ENCODE data around the gene C1orf21.

The C1orf21 gene

DNA sequence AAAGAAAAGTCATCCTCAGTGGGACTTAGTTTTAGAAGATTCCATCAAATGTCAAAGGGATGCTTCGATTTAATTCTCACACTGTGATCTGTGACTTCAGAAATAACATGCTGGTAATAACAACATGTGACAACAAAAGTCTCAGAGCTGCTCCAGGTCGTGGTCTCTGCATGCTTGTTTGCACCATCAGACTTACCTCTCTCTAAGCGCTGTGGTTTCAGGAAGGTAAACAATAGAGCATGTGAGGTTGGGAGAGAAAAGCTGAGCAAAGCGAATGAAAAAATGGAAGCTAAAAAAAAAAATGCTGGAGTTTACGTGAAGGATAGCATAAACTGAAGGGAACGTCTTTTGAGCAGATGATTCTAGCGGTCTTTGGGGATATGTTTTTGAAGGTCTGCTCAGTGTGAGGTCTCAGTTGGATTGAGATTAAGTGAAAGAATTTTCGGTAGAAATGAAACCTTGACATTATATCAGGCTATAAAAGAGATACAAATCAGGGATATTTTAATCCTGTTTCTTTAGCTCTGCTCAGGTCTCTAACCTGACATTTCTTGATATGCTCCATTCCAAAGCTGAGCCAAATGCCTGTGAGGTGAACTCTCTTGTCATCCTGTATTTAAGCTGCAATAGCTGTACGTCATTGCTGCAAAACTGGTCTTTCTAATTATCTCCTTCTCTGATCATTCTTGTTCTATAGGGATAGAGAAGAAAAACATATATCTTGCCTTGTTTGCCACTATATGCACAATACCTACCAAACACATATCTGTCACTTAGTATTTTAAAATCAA is 86.5 kb downstream of the C1orf21 start:
- no peak overlapping the region for H3K4me3 ChIP-seq (ENCODE audit: insufficient read depth, low read depth, low read length, poor library complexity, severe bottlenecking)
- no peaks in the 10 kb centered on the region for H3K9me3 ChIP-seq (ENCODE audit: control insufficient read depth, low read length)
- no peaks in the 10 kb centered on the region for H3K4me1 ChIP-seq (ENCODE audit: control insufficient read depth, insufficient read depth, low read length, poor library complexity, severe bottlenecking)
- no peaks in the 10 kb centered on the region for H3K27me3 ChIP-seq (replicated peaks; ENCODE audit: control insufficient read depth, insufficient read depth, low read length, poor library complexity, severe bottlenecking)
- H3K27ac ChIP-seq (ENCODE audit: insufficient read depth, low read length, poor library complexity, severe bottlenecking) = no peak overlapping the region
- no peaks in the 10 kb centered on the region for H3K36me3 ChIP-seq (ENCODE audit: control insufficient read depth, insufficient read depth, low read length)
- DNase-seq = no peak

DNA sequence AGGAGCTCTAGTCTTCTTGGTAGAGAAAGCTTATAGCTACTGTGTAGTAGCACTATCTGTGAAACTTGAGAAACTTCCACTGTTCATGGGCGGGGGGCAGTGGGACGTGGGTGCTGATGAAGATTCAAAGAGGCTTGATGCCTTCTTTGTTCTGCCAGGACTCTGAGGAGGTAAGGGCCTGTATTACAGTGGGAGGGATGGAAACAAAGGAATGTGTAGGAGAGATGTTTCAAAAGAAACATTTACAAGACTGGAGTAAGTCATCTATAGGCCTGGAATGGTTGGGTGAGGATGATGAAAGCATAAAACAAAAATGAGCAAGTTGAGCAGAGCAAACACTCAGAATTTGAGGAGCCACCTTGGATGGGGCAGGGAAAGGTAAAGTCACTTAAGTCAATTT is 89.4 kb downstream of the C1orf21 start:
- no peak overlapping the region for H3K4me3 ChIP-seq (ENCODE audit: insufficient read depth, low read depth, low read length, poor library complexity, severe bottlenecking)
- H3K4me1 ChIP-seq (ENCODE audit: control insufficient read depth, insufficient read depth, low read length, poor library complexity, severe bottlenecking) = no peaks in the 10 kb centered on the region
- no peaks in the 10 kb centered on the region for H3K36me3 ChIP-seq (ENCODE audit: control insufficient read depth, insufficient read depth, low read length)
- DNase-seq = no peak
- H3K9me3 ChIP-seq (ENCODE audit: control insufficient read depth, low read length) = no peaks in the 10 kb centered on the region
- no peak overlapping the region for H3K27ac ChIP-seq (ENCODE audit: insufficient read depth, low read length, poor library complexity, severe bottlenecking)
- no peaks in the 10 kb centered on the region for H3K27me3 ChIP-seq (replicated peaks; ENCODE audit: control insufficient read depth, insufficient read depth, low read length, poor library complexity, severe bottlenecking)

DNA sequence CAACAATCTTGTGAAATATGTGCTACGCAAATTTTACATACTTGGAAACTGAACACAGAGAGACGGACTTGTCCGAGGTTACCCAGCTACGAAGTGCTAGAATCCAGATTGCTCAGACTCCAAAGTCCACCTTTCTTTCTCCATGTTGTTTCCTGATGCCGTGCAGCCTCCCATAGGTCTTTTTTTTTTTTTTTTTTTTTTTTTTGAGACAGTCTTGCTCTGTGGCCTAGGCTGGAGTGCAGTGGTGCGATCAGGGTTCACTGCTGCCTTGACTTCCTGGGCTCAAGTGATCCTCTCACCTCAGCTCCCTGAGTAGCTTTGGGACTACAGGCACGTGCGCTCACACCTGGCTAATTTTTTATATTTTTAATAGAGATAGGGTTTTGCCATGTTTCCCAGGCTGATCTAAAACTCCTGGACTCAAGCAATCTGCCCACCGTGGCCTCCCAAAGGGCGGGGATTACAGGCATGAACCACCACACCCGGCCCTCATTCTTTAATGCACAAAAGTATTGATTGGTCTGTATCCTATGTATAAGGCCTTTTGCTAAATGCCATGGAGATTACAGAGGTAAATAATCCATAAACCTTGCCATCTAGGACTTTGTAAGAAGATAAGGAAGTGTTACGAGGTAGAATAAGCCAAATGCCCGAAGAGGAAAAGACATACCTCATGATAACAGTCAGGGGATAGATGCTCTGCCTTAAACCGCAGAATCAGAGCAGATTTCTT is 92.8 kb downstream of the C1orf21 start:
- no peaks in the 10 kb centered on the region for H3K36me3 ChIP-seq (ENCODE audit: control insufficient read depth, insufficient read depth, low read length)

DNA sequence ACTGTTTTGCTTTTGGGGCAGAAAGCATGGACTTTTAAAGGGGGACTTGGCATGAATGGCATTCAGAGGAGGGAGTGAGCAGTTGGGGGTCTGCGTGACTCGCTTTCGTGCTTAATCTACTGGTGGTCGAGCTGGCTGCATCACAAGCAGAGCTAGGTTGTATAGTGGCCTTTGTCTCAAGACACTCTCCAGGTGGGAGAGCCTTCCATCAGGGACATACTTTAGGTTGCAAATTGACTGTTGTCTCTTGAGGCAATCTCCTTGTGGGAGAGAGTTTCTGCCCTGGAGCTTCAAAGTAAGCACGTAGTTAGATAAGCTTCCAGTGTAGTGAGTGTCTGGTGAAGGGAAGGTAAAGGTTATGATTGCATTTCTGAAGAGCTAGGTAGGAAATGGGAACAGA is 93.9 kb downstream of the C1orf21 start:
- Histone ChIP-seq H3K4me1 (ENCODE audit: control insufficient read depth, insufficient read depth, low read length, poor library complexity, severe bottlenecking) (no peaks in the 10 kb centered on the region), H3K36me3 (ENCODE audit: control insufficient read depth, insufficient read depth, low read length) (no peaks in the 10 kb centered on the region), H3K4me3 (ENCODE audit: insufficient read depth, low read depth, low read length, poor library complexity, severe bottlenecking) (no peak overlapping the region), H3K27ac (ENCODE audit: insufficient read depth, low read length, poor library complexity, severe bottlenecking) (no peak overlapping the region), H3K9me3 (ENCODE audit: control insufficient read depth, low read length) (no peaks in the 10 kb centered on the region), H3K27me3 (replicated peaks; ENCODE audit: control insufficient read depth, insufficient read depth, low read length, poor library complexity, severe bottlenecking) (no peaks in the 10 kb centered on the region)
- DNase-seq = no peak

More for the DNA sequence above, 92.8 kb downstream of the C1orf21 start:
- Histone ChIP-seq H3K27me3 (replicated peaks; ENCODE audit: control insufficient read depth, insufficient read depth, low read length, poor library complexity, severe bottlenecking) (no peaks in the 10 kb centered on the region), H3K27ac (ENCODE audit: insufficient read depth, low read length, poor library complexity, severe bottlenecking) (no peak overlapping the region), H3K9me3 (ENCODE audit: control insufficient read depth, low read length) (no peaks in the 10 kb centered on the region), H3K4me1 (ENCODE audit: control insufficient read depth, insufficient read depth, low read length, poor library complexity, severe bottlenecking) (no peaks in the 10 kb centered on the region), H3K4me3 (ENCODE audit: insufficient read depth, low read depth, low read length, poor library complexity, severe bottlenecking) (no peak overlapping the region)
- DNase-seq = no peak

DNA sequence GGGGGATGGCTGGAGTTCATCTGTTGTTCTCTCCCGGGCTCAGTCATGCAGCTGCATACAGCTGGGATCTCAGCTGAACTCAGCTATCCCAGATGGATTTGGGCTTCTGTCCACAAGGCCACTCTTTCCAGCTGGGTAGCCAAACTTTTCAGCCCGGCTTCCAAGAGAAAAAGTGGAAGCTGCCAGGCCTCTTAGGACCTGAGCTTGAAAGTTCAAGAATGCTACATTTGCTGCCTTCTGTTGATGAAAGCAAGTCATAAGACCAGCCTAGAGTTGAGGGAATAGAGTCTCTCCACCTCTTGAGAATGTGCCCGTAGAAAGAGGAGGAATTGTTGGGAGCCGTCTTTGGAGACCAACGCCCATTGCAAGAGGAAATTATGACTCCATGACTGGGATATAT is 95.3 kb downstream of the C1orf21 start:
- H3K4me3 ChIP-seq (ENCODE audit: insufficient read depth, low read depth, low read length, poor library complexity, severe bottlenecking) = no peak overlapping the region
- no peaks in the 10 kb centered on the region for H3K4me1 ChIP-seq (ENCODE audit: control insufficient read depth, insufficient read depth, low read length, poor library complexity, severe bottlenecking)
- no peak overlapping the region for H3K27ac ChIP-seq (ENCODE audit: insufficient read depth, low read length, poor library complexity, severe bottlenecking)
- no peak for DNase-seq
- no peaks in the 10 kb centered on the region for H3K27me3 ChIP-seq (replicated peaks; ENCODE audit: control insufficient read depth, insufficient read depth, low read length, poor library complexity, severe bottlenecking)
- no peaks in the 10 kb centered on the region for H3K36me3 ChIP-seq (ENCODE audit: control insufficient read depth, insufficient read depth, low read length)
- no peaks in the 10 kb centered on the region for H3K9me3 ChIP-seq (ENCODE audit: control insufficient read depth, low read length)

DNA sequence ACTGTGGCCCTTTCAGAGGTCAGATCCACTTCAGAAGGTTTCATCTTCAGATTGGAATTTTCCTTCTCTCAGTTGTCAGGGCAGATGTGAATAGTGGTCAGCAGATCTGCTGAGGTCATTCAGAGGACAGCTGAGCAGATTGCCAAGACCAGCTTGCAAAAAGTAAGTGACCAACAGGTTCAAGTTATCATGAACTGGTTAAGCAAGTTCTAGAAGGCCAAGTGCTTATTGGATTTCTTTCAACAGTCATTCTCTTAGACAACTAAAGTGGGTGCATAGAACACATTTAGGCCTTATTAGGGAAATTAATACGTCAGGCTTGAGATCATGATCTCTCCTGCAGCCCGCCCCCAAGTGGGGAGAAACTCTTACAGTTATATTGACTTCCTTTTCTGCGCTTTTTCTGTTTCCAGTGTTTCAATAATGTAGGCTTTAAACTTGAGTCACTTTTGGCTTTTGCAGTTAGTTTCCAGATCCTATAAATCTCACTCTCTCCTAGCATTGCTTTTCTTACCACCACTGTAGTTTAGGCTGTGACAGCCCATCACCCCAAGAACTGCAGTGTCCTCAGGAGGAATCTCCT is 96.4 kb downstream of the C1orf21 start:
- Histone ChIP-seq H3K9me3 (ENCODE audit: control insufficient read depth, low read length) (no peaks in the 10 kb centered on the region), H3K36me3 (ENCODE audit: control insufficient read depth, insufficient read depth, low read length) (no peaks in the 10 kb centered on the region), H3K27ac (ENCODE audit: insufficient read depth, low read length, poor library complexity, severe bottlenecking) (no peak overlapping the region), H3K4me3 (ENCODE audit: insufficient read depth, low read depth, low read length, poor library complexity, severe bottlenecking) (no peak overlapping the region), H3K27me3 (replicated peaks; ENCODE audit: control insufficient read depth, insufficient read depth, low read length, poor library complexity, severe bottlenecking) (no peaks in the 10 kb centered on the region), H3K4me1 (ENCODE audit: control insufficient read depth, insufficient read depth, low read length, poor library complexity, severe bottlenecking) (no peaks in the 10 kb centered on the region)
- no peak for DNase-seq

DNA sequence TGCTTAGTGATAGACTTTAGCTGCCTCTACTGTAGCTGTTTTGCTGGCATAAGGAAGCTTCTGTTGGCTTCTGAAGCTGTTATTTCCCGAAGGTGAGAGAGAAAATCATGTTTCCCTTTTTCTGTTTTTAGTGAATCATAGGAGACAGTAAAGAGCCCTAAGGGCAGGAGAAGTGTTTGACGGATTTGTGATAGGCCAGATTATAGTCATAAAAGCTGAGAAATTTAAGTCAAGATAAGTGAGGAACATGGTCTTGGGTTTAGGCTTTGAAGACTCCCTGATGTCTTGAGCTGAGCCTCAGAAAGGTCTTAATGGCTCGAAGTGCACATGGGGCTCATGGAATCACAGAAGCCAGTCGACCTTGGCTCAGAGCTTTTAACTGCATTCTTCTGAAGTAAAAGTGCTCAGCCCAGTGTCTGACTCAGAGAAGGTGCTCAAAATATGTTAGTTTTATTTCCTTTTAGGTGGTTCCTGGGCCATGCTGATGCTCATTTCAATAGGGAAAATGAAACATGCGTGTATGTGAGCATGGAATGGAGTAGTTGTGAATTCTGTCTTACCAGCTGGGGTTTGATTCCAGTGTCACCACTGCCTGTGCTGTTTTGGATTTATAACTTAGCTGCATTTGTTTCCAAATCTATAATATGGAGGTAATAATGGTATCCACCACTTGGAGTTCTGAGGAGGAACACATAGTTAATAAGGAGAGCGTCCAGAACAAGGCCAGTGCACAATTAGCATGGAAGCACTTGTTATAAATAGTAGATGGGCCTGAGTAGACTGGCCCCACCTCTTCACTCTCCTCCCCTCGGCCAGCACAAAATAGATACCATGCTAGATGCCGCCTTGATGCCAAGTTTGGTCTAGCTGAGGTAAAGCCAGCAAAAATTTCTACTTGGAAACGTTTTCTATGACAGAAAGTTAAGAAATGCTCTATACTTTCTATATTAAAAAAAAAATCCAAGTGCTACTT is 99.2 kb downstream of the C1orf21 start:
- Histone ChIP-seq H3K27ac (ENCODE audit: insufficient read depth, low read length, poor library complexity, severe bottlenecking) (no peak overlapping the region), H3K4me1 (ENCODE audit: control insufficient read depth, insufficient read depth, low read length, poor library complexity, severe bottlenecking) (no peaks in the 10 kb centered on the region)

DNA sequence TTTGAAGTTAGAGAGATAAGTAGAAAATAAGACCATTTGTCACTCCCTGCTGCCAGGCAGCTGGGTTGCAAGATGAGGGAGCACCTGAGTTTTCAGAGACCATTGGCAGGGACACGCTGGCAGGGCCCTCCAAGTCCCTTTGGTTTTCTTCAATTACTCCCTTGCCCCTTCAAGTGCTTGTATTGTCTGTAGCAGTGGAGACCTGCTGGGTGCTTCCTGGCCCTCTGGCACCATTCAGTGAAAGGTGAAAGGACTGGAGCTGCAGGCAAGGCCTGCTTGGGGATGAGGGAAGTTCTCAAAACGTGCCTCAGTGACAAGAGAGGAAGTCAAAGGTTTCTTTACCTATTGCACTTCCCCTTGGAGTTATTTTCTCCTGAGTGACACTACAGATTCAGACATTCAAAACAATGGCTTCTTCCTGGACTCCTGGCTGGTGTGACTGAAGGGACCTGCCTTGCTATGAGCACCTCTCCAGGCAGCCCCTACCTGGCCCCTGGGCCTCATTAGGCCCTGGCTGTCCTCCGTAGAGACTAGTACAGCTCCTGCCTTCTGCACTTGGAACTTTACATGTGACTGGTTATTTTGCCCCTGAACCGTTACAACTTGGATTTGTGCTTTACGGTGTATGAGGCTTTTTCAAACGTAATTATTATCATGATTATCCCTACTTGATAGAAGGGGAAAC is 100.1 kb downstream of the C1orf21 start:
- no peaks in the 10 kb centered on the region for H3K36me3 ChIP-seq (ENCODE audit: control insufficient read depth, insufficient read depth, low read length)
- no peaks in the 10 kb centered on the region for H3K4me1 ChIP-seq (ENCODE audit: control insufficient read depth, insufficient read depth, low read length, poor library complexity, severe bottlenecking)
- no peak for DNase-seq
- H3K27ac ChIP-seq (ENCODE audit: insufficient read depth, low read length, poor library complexity, severe bottlenecking) = no peak overlapping the region
- no peak overlapping the region for H3K4me3 ChIP-seq (ENCODE audit: insufficient read depth, low read depth, low read length, poor library complexity, severe bottlenecking)
- no peaks in the 10 kb centered on the region for H3K9me3 ChIP-seq (ENCODE audit: control insufficient read depth, low read length)
- no peaks in the 10 kb centered on the region for H3K27me3 ChIP-seq (replicated peaks; ENCODE audit: control insufficient read depth, insufficient read depth, low read length, poor library complexity, severe bottlenecking)

More for the DNA sequence above, 99.2 kb downstream of the C1orf21 start:
- no peaks in the 10 kb centered on the region for H3K27me3 ChIP-seq (replicated peaks; ENCODE audit: control insufficient read depth, insufficient read depth, low read length, poor library complexity, severe bottlenecking)
- no peaks in the 10 kb centered on the region for H3K36me3 ChIP-seq (ENCODE audit: control insufficient read depth, insufficient read depth, low read length)
- no peaks in the 10 kb centered on the region for H3K9me3 ChIP-seq (ENCODE audit: control insufficient read depth, low read length)
- H3K4me3 ChIP-seq (ENCODE audit: insufficient read depth, low read depth, low read length, poor library complexity, severe bottlenecking) = no peak overlapping the region
- DNase-seq = no peak

DNA sequence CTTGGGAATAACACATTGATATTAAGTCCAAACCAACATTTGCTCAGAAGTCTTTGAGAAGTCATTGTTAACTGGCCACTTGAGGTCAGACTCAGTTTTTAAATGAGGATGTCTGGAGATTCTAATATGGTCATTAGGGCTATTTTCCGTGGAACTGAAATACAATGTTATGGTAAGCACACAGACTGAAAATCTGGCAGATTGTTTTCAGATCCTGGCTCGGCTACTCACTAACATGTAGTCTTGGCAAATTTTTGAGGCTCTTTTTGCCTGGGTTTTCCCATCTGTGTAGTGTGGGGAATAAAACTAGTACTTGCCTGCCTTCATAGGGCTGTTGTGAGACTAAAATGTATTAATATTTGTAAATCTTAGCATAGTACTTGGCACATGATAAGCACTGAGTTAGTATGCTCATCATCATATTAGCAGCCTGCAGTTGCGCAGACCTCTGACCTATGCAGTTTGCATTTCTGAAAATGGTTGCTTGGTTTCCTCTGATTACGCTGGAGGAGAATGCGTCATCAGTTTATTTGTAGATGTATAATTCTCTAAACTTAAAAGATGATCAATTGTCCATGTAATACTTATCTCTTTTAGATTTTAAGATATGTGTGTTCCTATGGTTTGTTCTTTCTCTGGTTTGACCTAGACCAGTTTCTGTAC is 100.8 kb downstream of the C1orf21 start:
- DNase-seq = no peak
- H3K27me3 ChIP-seq (replicated peaks; ENCODE audit: control insufficient read depth, insufficient read depth, low read length, poor library complexity, severe bottlenecking) = no peaks in the 10 kb centered on the region
- H3K4me1 ChIP-seq (ENCODE audit: control insufficient read depth, insufficient read depth, low read length, poor library complexity, severe bottlenecking) = no peaks in the 10 kb centered on the region
- H3K4me3 ChIP-seq (ENCODE audit: insufficient read depth, low read depth, low read length, poor library complexity, severe bottlenecking) = no peak overlapping the region
- H3K36me3 ChIP-seq (ENCODE audit: control insufficient read depth, insufficient read depth, low read length) = no peaks in the 10 kb centered on the region
- no peak overlapping the region for H3K27ac ChIP-seq (ENCODE audit: insufficient read depth, low read length, poor library complexity, severe bottlenecking)
- no peaks in the 10 kb centered on the region for H3K9me3 ChIP-seq (ENCODE audit: control insufficient read depth, low read length)

Data from effector memory CD4-positive, alpha-beta T cell (primary cell).